ENCODE results near the gene WNT2B. TPM values are rescaled to one million over a fixed set of nuclear protein-coding genes. Genes with fewer than 3 reads are reported as not detected.

Gene WNT2B
- total RNA-seq, 1 experiment from 2014 or later = 0.68 TPM

GRCh38 chr1:112520166-112520565 is 11.4 kb downstream of the WNT2B start:
- H3K56ac ChIP-seq (ENCODE audit: insufficient read length, low read depth, low read length) = no peak overlapping the region
- DNase-seq = no peak
- no peak overlapping the region for H4K91ac ChIP-seq (ENCODE audit: insufficient read length, low read depth, low read length)
- no peak overlapping the region for H4K5ac ChIP-seq (ENCODE audit: insufficient read length, low read depth, low read length)
- H3K27me3 ChIP-seq (ENCODE audit: insufficient read depth, low read length) = no peaks in the 10 kb centered on the region
- H3K18ac ChIP-seq (ENCODE audit: insufficient read length, low read depth, low read length) = no peak overlapping the region
- no peak overlapping the region for H2AK5ac ChIP-seq (ENCODE audit: insufficient read length, low read length)
- no peaks in the 10 kb centered on the region for H3K9me3 ChIP-seq (ENCODE audit: control insufficient read depth, low read depth, low read length)
- no peaks in the 10 kb centered on the region for H4K20me1 ChIP-seq (ENCODE audit: control insufficient read depth, insufficient read depth, insufficient read length)
- H2AFZ ChIP-seq (ENCODE audit: low read length) = no peak overlapping the region
- H3K4me3 Mint-ChIP-seq = no peak overlapping the region
- H3K36me3 Mint-ChIP-seq (ENCODE audit: insufficient read depth in 1 of 3, low read depth in 3 of 3) = no peaks in the 10 kb centered on the region; a peak in 1 of 7 replicates
- H2BK120ac ChIP-seq (ENCODE audit: low read depth, low read length, poor library complexity, severe bottlenecking) = no peak overlapping the region
- no peak overlapping the region for H3K14ac ChIP-seq (ENCODE audit: insufficient read depth, low read length)
- no peak overlapping the region for H3K23ac ChIP-seq (ENCODE audit: insufficient read length, low read depth, low read length)
- H3K4me1 ChIP-seq (ENCODE audit: insufficient read depth, low read length) = peaks cover 3% of the 10 kb centered on the region; the same call in 1 of the 2 replicates
- peaks cover 26 to 33% of the 10 kb centered on the region in 2 experiments for H3K4me1 Mint-ChIP-seq
- no peak overlapping the region for H3K27ac Mint-ChIP-seq
- TF ChIP-seq, protein P1, sequence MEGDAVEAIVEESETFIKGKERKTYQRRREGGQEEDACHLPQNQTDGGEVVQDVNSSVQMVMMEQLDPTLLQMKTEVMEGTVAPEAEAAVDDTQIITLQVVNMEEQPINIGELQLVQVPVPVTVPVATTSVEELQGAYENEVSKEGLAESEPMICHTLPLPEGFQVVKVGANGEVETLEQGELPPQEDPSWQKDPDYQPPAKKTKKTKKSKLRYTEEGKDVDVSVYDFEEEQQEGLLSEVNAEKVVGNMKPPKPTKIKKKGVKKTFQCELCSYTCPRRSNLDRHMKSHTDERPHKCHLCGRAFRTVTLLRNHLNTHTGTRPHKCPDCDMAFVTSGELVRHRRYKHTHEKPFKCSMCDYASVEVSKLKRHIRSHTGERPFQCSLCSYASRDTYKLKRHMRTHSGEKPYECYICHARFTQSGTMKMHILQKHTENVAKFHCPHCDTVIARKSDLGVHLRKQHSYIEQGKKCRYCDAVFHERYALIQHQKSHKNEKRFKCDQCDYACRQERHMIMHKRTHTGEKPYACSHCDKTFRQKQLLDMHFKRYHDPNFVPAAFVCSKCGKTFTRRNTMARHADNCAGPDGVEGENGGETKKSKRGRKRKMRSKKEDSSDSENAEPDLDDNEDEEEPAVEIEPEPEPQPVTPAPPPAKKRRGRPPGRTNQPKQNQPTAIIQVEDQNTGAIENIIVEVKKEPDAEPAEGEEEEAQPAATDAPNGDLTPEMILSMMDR (conservative IDR thresholded peaks at IDR 0.05) = no peak
- H2BK5ac ChIP-seq (ENCODE audit: insufficient read length, low read length) = no peak overlapping the region
- no peaks in the 10 kb centered on the region for H3K23me2 ChIP-seq (ENCODE audit: insufficient read length, low read depth, low read length, poor library complexity, severe bottlenecking)
- H3T11ph ChIP-seq (ENCODE audit: low read length) = no peak overlapping the region
- H3K4me2 ChIP-seq (ENCODE audit: insufficient read depth, insufficient read length, low read length) = no peak overlapping the region
- no peak overlapping the region for H3K9ac ChIP-seq (ENCODE audit: extremely low read depth, insufficient read length, low read length)
- H2BK15ac ChIP-seq (ENCODE audit: low read depth, low read length) = no peak overlapping the region
- H2BK20ac ChIP-seq (ENCODE audit: low read depth, low read length, poor library complexity, severe bottlenecking) = no peak overlapping the region
- no peak overlapping the region for H2BK12ac ChIP-seq (ENCODE audit: insufficient read length, low read depth, low read length)
- H3K79me1 ChIP-seq (ENCODE audit: insufficient read depth, low read depth, low read length, poor library complexity, severe bottlenecking) = no peaks in the 10 kb centered on the region
- H3K79me2 ChIP-seq (ENCODE audit: insufficient read depth, low read length) = no peaks in the 10 kb centered on the region
- no peaks in the 10 kb centered on the region for H3K9me3 Mint-ChIP-seq
- H3K27me3 Mint-ChIP-seq (ENCODE audit: low read depth) = peaks cover 12% of the 10 kb centered on the region
- H3K4ac ChIP-seq (ENCODE audit: low read depth, low read length) = no peak overlapping the region
- no peak overlapping the region for H3K27ac ChIP-seq (ENCODE audit: insufficient read length, low read depth, low read length)
- no CpG with 5 or more reads among the region's 9 CpGs for WGBS (ENCODE audit: extremely low coverage, insufficient read length, low lambda C conversion rate)
- no peak overlapping the region for H4K8ac ChIP-seq (replicated peaks; ENCODE audit: insufficient read length, low read depth, low read length)
